ENCODE data around the gene NFYB. TPM values are rescaled to one million over a fixed set of nuclear protein-coding genes. Genes with fewer than 3 reads are reported as not detected.

The NFYB gene
- total and polyA plus RNA-seq, 2 experiments from 2014 or later: 20.4 to 27.5 TPM

DNA sequence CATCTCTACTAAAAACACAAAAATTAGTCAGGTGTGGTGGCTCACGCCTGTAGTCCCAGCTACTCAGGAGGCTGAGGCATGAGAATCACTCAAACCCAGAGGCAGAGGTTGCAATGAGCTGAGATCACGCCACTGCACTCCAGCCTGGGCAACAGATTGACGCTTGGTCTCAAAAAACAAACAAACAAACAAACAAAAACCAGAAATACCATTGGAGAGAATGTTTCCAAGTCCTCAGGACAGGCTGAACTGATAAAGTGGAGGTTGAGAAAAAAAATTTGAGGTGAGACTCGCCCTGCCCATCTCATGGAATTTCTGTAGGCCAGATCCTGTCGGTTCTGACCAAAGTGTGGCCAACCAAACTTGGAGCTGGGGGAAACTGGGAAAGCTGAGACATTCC, 30.6 kb upstream of the NFYB start:
- H3K4me1 ChIP-seq (ENCODE audit: insufficient read depth): no peaks in the 10 kb centered on the region
- no peaks in the 10 kb centered on the region for H3K79me2 ChIP-seq
- no peak overlapping the region for H3K4me2 ChIP-seq
- TF ChIP-seq, protein P1, sequence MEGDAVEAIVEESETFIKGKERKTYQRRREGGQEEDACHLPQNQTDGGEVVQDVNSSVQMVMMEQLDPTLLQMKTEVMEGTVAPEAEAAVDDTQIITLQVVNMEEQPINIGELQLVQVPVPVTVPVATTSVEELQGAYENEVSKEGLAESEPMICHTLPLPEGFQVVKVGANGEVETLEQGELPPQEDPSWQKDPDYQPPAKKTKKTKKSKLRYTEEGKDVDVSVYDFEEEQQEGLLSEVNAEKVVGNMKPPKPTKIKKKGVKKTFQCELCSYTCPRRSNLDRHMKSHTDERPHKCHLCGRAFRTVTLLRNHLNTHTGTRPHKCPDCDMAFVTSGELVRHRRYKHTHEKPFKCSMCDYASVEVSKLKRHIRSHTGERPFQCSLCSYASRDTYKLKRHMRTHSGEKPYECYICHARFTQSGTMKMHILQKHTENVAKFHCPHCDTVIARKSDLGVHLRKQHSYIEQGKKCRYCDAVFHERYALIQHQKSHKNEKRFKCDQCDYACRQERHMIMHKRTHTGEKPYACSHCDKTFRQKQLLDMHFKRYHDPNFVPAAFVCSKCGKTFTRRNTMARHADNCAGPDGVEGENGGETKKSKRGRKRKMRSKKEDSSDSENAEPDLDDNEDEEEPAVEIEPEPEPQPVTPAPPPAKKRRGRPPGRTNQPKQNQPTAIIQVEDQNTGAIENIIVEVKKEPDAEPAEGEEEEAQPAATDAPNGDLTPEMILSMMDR (IDR thresholded peaks at IDR 0.05; ENCODE audit: poor library complexity): no peak
- TF ChIP-seq EZH2phosphoT487 (IDR thresholded peaks at IDR 0.05; ENCODE audit: low read depth, severe bottlenecking, unreplicated experiment) (no peak), EZH2 (IDR thresholded peaks at IDR 0.05; ENCODE audit: borderline replicate concordance) (no peak)
- H3K27ac ChIP-seq: no peak overlapping the region
- no peak overlapping the region for H2AFZ ChIP-seq
- H3K4me3 ChIP-seq: no peak overlapping the region
- WGBS (ENCODE audit: low lambda C conversion rate, missing lambda C conversion rate): 92% methylated on average over 5 of the region's 5 CpGs
- H3K9me3 ChIP-seq (ENCODE audit: low read depth): no peaks in the 10 kb centered on the region
- no peaks in the 10 kb centered on the region for H3K27me3 ChIP-seq
- no peak for DNase-seq (ENCODE audit: low spot score)
- no peaks in the 10 kb centered on the region for H4K20me1 ChIP-seq (ENCODE audit: insufficient read depth, poor library complexity, severe bottlenecking)
- no peaks in the 10 kb centered on the region for H3K36me3 ChIP-seq (replicated peaks; ENCODE audit: insufficient read depth, low read depth)
- H3K9me2 ChIP-seq (replicated peaks; ENCODE audit: insufficient read depth): no peaks in the 10 kb centered on the region

DNA sequence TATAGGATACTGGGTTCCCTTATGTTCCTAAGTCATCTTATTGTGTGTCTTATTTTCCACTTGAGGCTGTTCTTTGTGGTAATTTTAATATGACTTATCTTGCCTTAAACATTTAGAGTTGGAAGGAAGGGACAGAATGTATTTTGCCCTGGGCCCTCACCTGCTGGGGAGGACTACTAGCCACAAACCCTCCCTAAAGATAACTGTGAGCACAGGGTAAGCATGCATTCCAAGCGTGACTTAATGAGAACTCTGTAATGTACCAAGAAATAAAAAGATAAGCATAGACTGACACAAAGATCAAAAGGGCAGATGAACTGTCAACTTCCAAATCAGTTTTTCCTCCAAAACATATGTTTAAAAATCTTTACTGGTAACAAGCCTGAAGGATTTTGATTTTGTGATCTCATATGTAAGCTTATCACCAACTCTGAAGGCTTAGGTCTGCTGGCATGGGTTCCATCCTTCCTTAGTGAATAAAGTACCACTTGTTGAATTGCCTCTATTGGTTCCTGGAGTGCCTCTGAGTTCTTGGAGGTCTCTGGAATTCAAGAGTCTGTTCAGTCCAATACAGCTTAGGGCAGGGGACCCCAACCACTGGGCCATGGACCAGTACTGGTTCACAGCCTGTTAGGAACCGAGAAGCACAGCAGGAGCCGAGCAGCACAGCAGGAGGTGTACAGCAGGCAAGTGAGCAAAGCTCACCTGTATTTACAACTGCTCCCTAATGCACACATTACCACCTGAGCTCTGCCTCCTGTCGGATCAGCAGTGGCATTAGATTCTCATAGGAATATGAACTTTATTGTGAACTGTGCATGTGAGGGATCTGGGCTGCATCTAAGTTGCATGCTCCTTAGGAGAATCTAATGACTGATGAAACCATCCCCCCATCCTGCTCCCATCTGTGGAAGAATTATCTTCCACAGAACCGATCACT, 29.8 kb upstream of the NFYB start:
- TF ChIP-seq, protein P1 (IDR thresholded peaks at IDR 0.05; ENCODE audit: poor library complexity): no peak
- no peak for TF ChIP-seq EZH2 (IDR thresholded peaks at IDR 0.05; ENCODE audit: borderline replicate concordance)
- TF ChIP-seq EZH2phosphoT487 (IDR thresholded peaks at IDR 0.05; ENCODE audit: low read depth, severe bottlenecking, unreplicated experiment): no peak
- Histone ChIP-seq H3K4me3 (no peak overlapping the region), H3K27ac (no peak overlapping the region), H3K9me2 (replicated peaks; ENCODE audit: insufficient read depth) (no peaks in the 10 kb centered on the region), H3K27me3 (no peaks in the 10 kb centered on the region), H3K4me1 (ENCODE audit: insufficient read depth) (no peaks in the 10 kb centered on the region), H3K79me2 (no peaks in the 10 kb centered on the region), H3K9me3 (ENCODE audit: low read depth) (no peaks in the 10 kb centered on the region), H3K4me2 (no peak overlapping the region), H2AFZ (no peak overlapping the region), H3K36me3 (replicated peaks; ENCODE audit: insufficient read depth, low read depth) (no peaks in the 10 kb centered on the region), H4K20me1 (ENCODE audit: insufficient read depth, poor library complexity, severe bottlenecking) (no peaks in the 10 kb centered on the region)
- DNase-seq (ENCODE audit: low spot score): no peak
- 87% methylated on average over 5 of the region's 5 CpGs for WGBS (ENCODE audit: low lambda C conversion rate, missing lambda C conversion rate)

DNA sequence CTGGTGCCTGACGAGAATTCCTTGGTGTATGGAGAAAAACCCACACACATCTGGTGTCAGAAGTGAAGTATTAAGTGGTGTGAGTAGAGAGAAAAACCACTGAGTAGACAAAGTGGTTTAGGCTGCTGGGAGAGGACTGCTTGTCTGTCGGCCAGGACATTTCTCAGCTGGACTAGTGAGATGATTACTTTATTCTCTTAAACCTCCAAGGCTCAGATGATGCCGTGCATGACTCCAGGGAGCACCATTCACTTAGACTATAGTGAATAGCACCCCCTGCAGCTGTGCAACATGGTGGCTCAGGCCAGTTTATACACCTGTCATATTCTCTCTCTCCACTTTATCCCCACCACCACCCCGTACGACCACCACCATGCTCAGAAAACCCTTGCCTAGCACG, 28.5 kb upstream of the NFYB start:
- H2AFZ ChIP-seq: no peak overlapping the region
- no peak overlapping the region for H3K4me3 ChIP-seq
- no peaks in the 10 kb centered on the region for H3K27me3 ChIP-seq
- H3K9me3 ChIP-seq (ENCODE audit: low read depth): no peaks in the 10 kb centered on the region
- H3K36me3 ChIP-seq (replicated peaks; ENCODE audit: insufficient read depth, low read depth): no peaks in the 10 kb centered on the region
- H3K4me2 ChIP-seq: no peak overlapping the region
- no peak for DNase-seq (ENCODE audit: low spot score)
- WGBS (ENCODE audit: low lambda C conversion rate, missing lambda C conversion rate): 88% methylated on average over 6 of the region's 6 CpGs
- no peak overlapping the region for H3K27ac ChIP-seq
- H3K4me1 ChIP-seq (ENCODE audit: insufficient read depth): no peaks in the 10 kb centered on the region
- H3K9me2 ChIP-seq (replicated peaks; ENCODE audit: insufficient read depth): no peaks in the 10 kb centered on the region
- no peaks in the 10 kb centered on the region for H4K20me1 ChIP-seq (ENCODE audit: insufficient read depth, poor library complexity, severe bottlenecking)
- TF ChIP-seq, protein P1 (IDR thresholded peaks at IDR 0.05; ENCODE audit: poor library complexity): no peak
- no peak for TF ChIP-seq EZH2phosphoT487 (IDR thresholded peaks at IDR 0.05; ENCODE audit: low read depth, severe bottlenecking, unreplicated experiment)
- TF ChIP-seq EZH2 (IDR thresholded peaks at IDR 0.05; ENCODE audit: borderline replicate concordance): no peak
- H3K79me2 ChIP-seq: no peaks in the 10 kb centered on the region
